Thyroid gland (tissue), 4 donors: Measurements from ENCODE around the gene SUV39H2.

Source experiments
- POLR2A ChIP-seq, 2 donors: fragments of 450-650 bp; IDR thresholded peaks; one replicate each; pipeline ENCODE4 v1.6.1; 2017; ENCODE audit warnings: antibody characterized with exemption in 2 of 2, mild to moderate bottlenecking in 2 of 2, moderate library complexity in 1 of 2
- TF ChIP-seq, protein P1 (sequence below), 6 experiments: fragments of 200-600 bp in 3 of 6; fragments of 450-650 bp in 3 of 6; sonication (generic) in 3 of 6; IDR thresholded peaks; one replicate each; pipeline ENCODE4 v1.5.1; 2016 to 2019; ENCODE audit warnings: antibody characterized with exemption in 6 of 6, mild to moderate bottlenecking in 2 of 6, inconsistent platforms in 1 of 6, moderate library complexity in 1 of 6

DNA sequence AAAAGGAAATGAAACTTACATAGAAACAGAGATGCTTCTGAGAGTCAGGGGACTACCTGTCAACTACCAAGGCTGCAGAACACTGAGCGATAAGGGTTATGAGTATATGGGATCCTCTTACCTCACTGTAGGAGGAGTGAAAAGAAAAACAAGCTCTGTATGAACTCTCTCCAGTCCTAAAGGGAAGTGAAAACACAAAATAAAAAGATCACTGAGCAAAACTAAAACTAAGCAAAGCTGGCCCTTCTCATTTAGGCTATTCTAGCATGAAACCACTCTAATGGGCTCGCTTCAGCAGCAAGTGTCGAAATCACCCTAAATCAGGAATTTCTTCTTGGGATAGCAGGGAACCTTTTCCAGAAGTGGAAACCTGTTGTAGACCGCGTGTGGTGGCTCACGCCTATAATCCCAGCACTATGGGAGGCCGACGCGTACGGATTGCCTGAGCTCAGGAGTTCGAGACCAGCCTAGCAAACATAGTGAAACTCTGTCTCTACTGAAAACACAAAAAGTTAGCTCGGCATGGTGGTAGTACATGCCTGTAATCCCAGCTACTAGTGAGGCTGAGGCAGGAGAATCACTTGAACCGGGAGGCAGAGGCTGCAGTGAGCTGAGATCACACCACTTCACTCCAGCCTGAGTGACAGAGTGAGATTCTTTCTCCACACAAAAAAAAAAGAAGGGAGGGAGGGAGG is 48.2 kb downstream of the SUV39H2 start:
- TF ChIP-seq, protein P1, sequence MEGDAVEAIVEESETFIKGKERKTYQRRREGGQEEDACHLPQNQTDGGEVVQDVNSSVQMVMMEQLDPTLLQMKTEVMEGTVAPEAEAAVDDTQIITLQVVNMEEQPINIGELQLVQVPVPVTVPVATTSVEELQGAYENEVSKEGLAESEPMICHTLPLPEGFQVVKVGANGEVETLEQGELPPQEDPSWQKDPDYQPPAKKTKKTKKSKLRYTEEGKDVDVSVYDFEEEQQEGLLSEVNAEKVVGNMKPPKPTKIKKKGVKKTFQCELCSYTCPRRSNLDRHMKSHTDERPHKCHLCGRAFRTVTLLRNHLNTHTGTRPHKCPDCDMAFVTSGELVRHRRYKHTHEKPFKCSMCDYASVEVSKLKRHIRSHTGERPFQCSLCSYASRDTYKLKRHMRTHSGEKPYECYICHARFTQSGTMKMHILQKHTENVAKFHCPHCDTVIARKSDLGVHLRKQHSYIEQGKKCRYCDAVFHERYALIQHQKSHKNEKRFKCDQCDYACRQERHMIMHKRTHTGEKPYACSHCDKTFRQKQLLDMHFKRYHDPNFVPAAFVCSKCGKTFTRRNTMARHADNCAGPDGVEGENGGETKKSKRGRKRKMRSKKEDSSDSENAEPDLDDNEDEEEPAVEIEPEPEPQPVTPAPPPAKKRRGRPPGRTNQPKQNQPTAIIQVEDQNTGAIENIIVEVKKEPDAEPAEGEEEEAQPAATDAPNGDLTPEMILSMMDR (IDR thresholded peaks at IDR 0.05), result no peak
- no peak for TF ChIP-seq POLR2A (IDR thresholded peaks at IDR 0.05)
